Head of caudate nucleus (tissue), 42 donors: ENCODE data around the gene KCNK15.
A peak's percentile ranks its signal among the peaks of the same experiment; 100 is the strongest.
"Not testable (repeated sequence)": the region's sequence is repeated elsewhere in the genome, so short reads cannot be mapped to it uniquely, and the experiment has no call there.

Source experiments
- DNase-seq, 42 donors: peaks; one replicate each; pipeline versions ENCODE4 v3.0.0 to v3.0.0-alpha.2; 2020 to 2021; ENCODE audit warnings: mixed read lengths in 7 of 42
- intact Hi-C: fragments of 100-400 bp; cut with DNase I; formaldehyde crosslinking; loops from one replicate; pipeline ENCODE4 v1.15.0; 2022

Gene KCNK15

GRCh38 chr20:44750081-44750805 lies 4.6 kb downstream of the KCNK15 start:
- peak in 2 of 42 donors; percentile 32 to 45 for DNase-seq
- intact Hi-C loops: no loop called here

- DNase-seq: no peak
- intact Hi-C loops: no loop called here
Measured at GRCh38 chr20:44752099-44752931, 6.7 kb downstream of the KCNK15 start.

GRCh38 chr20:44754554-44754953 lies 8.9 kb downstream of the KCNK15 start:
- no peak for DNase-seq
- intact Hi-C loops: no loop called here

GRCh38 chr20:44756011-44756688 lies 10.5 kb downstream of the KCNK15 start:
- no peak for DNase-seq
- intact Hi-C loops: no loop called here

GRCh38 chr20:44756956-44757355 lies 11.3 kb downstream of the KCNK15 start:
- no peak for DNase-seq
- intact Hi-C loops: no loop called here

GRCh38 chr20:44758247-44759101 lies 12.8 kb downstream of the KCNK15 start:
- intact Hi-C loops: no loop called here

GRCh38 chr20:44759595-44759994 lies 13.9 kb downstream of the KCNK15 start:
- intact Hi-C loops: no loop called here
- no peak for DNase-seq

More at GRCh38 chr20:44758247-44759101, 12.8 kb downstream of the KCNK15 start:
- peak; percentile 22 to 90 (median 71) for DNase-seq

GRCh38 chr20:44761423-44761822 lies 15.8 kb downstream of the KCNK15 start:
- peak in 5 of 42 donors; percentile 33 to 58 (median 50) for DNase-seq
- intact Hi-C loops: no loop called here

- DNase-seq: no peak
- intact Hi-C loops: no loop called here
Measured at GRCh38 chr20:44762466-44763140, 16.9 kb downstream of the KCNK15 start.

- intact Hi-C loops, DNase-seq: not testable (repeated sequence)
Measured at GRCh38 chr20:44763798-44764197, 18.1 kb downstream of the KCNK15 start.

GRCh38 chr20:44765091-44765490 lies 19.4 kb downstream of the KCNK15 start:
- intact Hi-C loops: no loop called here
- DNase-seq: peak in 1 of 42 donors; percentile 19

- intact Hi-C loops: no loop called here
- DNase-seq: peak in 7 of 42 donors; percentile 28 to 62 (median 40)
Measured at GRCh38 chr20:44765701-44766347, 20.2 kb downstream of the KCNK15 start.

- peak in 19 of 42 donors; percentile 23 to 64 (median 49) for DNase-seq
- intact Hi-C loops: no loop called here
Measured at GRCh38 chr20:44768256-44768655, 22.6 kb downstream of the KCNK15 start.

GRCh38 chr20:44768854-44769480 lies 23.3 kb downstream of the KCNK15 start:
- intact Hi-C loops: no loop called here
- DNase-seq: no peak

GRCh38 chr20:44769481-44769863 lies 23.8 kb downstream of the KCNK15 start:
- DNase-seq: peak in 5 of 42 donors; percentile 19 to 57 (median 52)
- intact Hi-C loops: no loop called here

GRCh38 chr20:44770484-44771171 lies 25.0 kb downstream of the KCNK15 start:
- intact Hi-C loops: no loop called here
- peak in 11 of 42 donors; percentile 32 to 67 (median 55) for DNase-seq

- no peak for DNase-seq
- intact Hi-C loops: no loop called here
Measured at GRCh38 chr20:44771172-44771535, 25.5 kb downstream of the KCNK15 start.
